D721Med (cell line): Measurements from ENCODE around the gene NGFR.

Experiments
- DNase-seq: peaks from one replicate; pipeline ENCODE4 v3.0.0; 2011; ENCODE audit warnings: low spot score; ENCODE audit not compliant: insufficient read length
- FAIRE-seq: peaks from 2 replicates; lab custom pipeline; 2011; peaks lifted over from hg19 to GRCh38; lab: Jason Lieb, UNC
- CTCF ChIP-seq: IDR thresholded peaks from 2 replicates; pipeline ENCODE4 v1.5.1; 2012; ENCODE audit warnings: mild to moderate bottlenecking, control low read depth; ENCODE audit not compliant: insufficient read depth; ENCODE audit errors: missing control alignments

Gene NGFR

DNA sequence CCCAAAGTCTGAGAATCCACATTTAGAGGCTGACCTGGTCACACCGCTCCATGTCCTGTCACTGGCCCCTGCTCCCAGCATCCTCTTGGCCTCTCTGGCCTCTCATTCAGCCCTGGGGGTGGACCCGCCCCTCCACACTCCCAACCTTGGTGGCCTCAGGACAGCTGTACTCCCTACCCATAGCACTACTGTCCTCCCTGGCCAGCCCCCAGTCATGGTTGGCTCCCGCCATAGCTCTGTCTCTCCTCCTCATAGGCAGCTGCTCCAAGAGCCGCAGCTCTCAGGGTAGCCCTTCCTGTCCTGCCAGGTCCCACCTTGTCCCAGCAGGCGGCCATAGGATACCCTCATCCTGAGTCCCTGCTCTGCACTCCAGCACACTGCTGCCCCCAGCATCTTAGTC, 42.4 kb upstream of the NGFR start:
- DNase-seq (no peak), FAIRE-seq (no peak)
- no peak for TF ChIP-seq CTCF

DNA sequence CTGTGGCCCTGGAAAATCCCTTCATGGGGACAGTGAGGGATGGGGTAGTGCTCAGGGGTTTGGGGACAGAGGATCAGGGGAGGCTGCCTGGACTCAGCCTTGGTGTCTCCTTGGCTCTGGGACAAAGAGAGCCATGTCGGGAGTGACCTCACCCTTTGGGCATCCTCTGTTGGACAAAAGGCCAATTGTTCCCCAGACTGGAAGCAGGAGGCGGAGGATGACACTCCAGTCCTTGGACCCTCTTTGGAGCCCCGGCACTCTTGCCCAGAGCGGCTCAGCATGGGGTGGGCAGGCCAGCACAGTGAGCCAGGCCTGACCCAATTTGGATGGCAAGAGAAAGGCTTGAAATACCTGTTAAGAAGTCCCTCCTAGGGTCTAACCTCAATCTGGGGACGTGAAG, 41.0 kb upstream of the NGFR start:
- no peak for TF ChIP-seq CTCF
- FAIRE-seq (no peak), DNase-seq (no peak)

GRCh38 chr17:49455272-49455861, 39.7 kb upstream of the NGFR start:
- DNase-seq: no peak
- no peak for TF ChIP-seq CTCF
- no peak for FAIRE-seq

GRCh38 chr17:49456183-49456965, 38.7 kb upstream of the NGFR start:
- DNase-seq (no peak), FAIRE-seq (no peak)
- TF ChIP-seq CTCF: no peak

- no peak for DNase-seq
- TF ChIP-seq CTCF: no peak
- no peak for FAIRE-seq
Observed at GRCh38 chr17:49457564-49458535, 37.2 kb upstream of the NGFR start.

- DNase-seq (no peak), FAIRE-seq (no peak)
- no peak for TF ChIP-seq CTCF
Observed at GRCh38 chr17:49459401-49459984, 35.6 kb upstream of the NGFR start.
